ENCODE data around the gene CRYBG1.

CRYBG1 gene

DNA sequence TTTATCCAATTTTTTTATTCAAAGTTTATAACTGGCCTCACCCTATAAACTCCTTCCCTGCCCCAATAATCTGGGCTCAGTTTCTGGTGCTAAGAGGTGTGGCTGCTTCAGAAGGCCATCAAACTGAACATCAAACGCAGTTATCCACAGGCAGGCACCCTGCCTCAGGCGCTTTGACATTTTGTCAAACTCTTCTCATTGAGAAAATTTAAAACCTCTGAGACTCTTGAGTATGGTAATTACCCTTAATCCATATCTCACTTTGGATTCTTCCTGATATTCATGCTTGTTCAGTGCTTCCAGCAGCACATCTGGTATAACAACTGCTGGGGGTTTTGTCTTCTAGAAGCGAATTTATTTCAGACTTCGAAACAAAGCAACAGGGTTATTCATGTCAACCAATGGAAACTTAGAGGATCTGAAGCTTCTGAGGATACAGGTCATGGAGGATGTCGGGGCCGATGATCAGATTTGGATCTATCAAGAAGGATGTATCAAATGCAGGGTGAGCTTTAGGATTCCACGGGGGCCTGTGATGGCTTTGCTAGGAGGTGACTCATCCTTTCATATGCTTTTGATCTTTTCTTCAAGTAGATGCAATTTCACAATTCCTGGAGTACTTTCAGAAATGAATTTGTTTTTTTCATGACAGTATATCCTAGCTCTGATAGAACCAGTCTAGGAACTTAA lies 200.6 kb downstream of the CRYBG1 start:
- in situ Hi-C loops (cut with HindIII; ENCODE audit: low sequenced_read_pairs): no loop called here
- no peak overlapping the region for H3K4me3 ChIP-seq (ENCODE audit: low read depth, low read length)
- TF ChIP-seq, protein P1, sequence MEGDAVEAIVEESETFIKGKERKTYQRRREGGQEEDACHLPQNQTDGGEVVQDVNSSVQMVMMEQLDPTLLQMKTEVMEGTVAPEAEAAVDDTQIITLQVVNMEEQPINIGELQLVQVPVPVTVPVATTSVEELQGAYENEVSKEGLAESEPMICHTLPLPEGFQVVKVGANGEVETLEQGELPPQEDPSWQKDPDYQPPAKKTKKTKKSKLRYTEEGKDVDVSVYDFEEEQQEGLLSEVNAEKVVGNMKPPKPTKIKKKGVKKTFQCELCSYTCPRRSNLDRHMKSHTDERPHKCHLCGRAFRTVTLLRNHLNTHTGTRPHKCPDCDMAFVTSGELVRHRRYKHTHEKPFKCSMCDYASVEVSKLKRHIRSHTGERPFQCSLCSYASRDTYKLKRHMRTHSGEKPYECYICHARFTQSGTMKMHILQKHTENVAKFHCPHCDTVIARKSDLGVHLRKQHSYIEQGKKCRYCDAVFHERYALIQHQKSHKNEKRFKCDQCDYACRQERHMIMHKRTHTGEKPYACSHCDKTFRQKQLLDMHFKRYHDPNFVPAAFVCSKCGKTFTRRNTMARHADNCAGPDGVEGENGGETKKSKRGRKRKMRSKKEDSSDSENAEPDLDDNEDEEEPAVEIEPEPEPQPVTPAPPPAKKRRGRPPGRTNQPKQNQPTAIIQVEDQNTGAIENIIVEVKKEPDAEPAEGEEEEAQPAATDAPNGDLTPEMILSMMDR (IDR thresholded peaks at IDR 0.05; ENCODE audit: low read depth, low read length): no peak
- DNase-seq (ENCODE audit: low read depth, low spot score): peak; percentile 65

DNA sequence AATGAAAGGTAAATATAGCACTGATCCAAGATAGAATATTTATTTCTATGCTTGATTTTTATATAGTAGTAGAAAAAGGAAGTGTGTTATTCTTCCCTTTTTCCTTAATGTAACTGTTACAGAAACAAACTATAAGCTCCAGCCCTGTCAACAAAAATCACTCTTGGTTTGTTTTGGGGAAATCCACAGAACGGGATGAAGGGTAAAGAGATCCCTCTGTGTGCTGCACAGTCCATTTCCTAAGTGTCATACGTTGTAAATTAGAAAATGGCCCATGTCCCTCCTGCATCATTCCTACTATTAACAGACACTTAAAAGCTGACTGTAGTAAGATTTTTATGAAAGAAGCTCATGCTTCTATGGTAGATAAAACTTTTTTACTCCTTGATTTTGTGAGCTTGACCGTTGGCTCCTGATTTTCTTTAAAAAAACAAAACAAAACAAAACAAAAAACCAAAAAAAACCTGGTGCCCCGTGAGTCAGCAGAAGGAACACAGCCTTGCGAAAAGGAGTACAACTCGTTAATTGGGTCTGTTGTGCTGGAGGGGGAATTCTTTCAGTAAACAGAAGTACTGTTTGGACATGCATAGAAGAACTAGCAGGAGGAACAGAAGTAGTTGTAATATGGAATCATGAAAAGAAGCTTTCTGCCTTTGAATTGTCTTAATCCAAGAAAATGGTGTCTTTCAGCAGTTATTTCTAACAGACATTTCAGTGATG lies 201.3 kb downstream of the CRYBG1 start:
- H3K4me3 ChIP-seq (ENCODE audit: low read depth, low read length): no peak overlapping the region
- DNase-seq (ENCODE audit: low read depth, low spot score): no peak
- in situ Hi-C loops (cut with HindIII; ENCODE audit: low sequenced_read_pairs): no loop called here
- TF ChIP-seq, protein P1 (IDR thresholded peaks at IDR 0.05; ENCODE audit: low read depth, low read length): no peak

DNA sequence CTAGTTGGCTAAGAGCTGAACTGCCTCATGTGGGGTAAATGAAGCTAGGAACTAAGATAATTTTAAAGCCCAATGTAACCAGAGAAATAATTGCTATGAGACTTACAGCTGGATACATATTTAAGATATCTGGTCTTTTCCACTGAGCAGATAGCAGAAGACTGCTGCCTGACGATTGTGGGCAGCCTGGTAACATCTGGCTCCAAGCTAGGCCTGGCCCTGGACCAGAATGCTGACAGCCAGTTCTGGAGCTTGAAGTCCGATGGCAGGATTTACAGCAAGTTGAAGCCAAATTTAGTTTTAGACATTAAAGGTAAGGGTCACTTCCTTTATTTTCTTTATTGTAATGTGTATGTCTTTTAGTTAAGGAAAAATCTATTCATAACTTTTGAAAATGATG lies 203.1 kb downstream of the CRYBG1 start:
- TF ChIP-seq, protein P1 (IDR thresholded peaks at IDR 0.05; ENCODE audit: low read depth, low read length): no peak
- no peak overlapping the region for H3K4me3 ChIP-seq (ENCODE audit: low read depth, low read length)
- in situ Hi-C loops (cut with HindIII; ENCODE audit: low sequenced_read_pairs): no loop called here
- no peak for DNase-seq (ENCODE audit: low read depth, low spot score)

DNA sequence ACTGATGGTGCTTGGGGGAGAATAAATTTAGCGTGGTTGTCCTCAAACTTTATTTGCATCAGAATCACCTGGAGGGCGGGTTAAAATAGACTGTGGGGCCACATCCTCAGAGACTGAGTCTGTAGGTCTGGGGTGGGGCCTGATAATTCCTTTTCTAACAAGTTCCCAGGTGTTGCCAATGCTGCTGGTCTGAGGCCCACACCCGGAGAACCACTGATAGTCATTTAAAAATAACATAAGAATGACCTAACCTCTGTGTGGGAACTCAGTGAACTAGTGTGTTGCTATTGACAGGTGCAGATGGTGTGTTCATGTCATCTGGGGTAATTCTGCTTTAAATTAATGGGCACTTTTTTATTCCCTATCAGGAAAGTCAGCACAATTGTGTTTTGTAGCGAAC lies 204.0 kb downstream of the CRYBG1 start:
- TF ChIP-seq, protein P1 (IDR thresholded peaks at IDR 0.05; ENCODE audit: low read depth, low read length): no peak
- no peak overlapping the region for H3K4me3 ChIP-seq (ENCODE audit: low read depth, low read length)
- no peak for DNase-seq (ENCODE audit: low read depth, low spot score)
- in situ Hi-C loops (cut with HindIII; ENCODE audit: low sequenced_read_pairs): no loop called here

DNA sequence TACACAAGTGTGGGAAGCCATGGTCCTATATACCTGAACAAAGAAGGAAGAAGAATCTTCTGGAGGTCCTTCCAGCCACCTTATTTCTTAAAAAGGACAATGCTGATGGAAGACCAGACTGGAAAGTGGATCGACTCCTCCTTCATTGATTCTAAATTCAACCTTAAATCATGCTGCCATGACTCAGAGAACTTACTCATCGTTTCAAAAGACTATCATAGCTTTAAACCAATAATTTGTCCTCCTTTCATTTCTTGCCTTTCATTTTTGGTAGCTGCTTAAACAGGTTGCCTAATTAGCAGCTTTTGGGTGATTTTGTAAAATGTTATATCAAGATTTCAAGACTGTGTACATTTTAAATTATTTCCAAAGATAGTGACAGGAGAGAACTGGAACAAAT lies 208.0 kb downstream of the CRYBG1 start:
- H3K4me3 ChIP-seq (ENCODE audit: low read depth, low read length): no peak overlapping the region
- no peak for DNase-seq (ENCODE audit: low read depth, low spot score)
- in situ Hi-C loops (cut with HindIII; ENCODE audit: low sequenced_read_pairs): no loop called here
- TF ChIP-seq, protein P1 (IDR thresholded peaks at IDR 0.05; ENCODE audit: low read depth, low read length): no peak

DNA sequence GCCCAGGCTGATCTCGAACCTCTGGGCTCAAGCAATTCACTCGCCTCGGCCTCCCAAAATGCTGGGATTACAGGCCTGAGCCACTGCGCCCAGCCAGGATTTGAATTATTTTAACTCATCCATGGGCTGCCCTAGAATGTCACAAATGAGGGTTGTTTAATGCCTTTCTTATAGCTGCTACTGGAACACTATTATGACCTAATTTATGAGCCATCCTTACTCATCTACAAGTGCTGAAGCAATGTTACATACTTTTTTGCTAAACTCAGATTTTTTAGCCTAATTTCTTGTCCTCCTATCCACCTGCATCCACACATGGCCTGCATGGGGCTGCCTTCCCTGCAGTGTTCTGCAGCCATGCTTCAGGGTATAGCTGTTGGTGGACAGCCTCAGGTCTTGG lies 208.9 kb downstream of the CRYBG1 start:
- no peak overlapping the region for H3K4me3 ChIP-seq (ENCODE audit: low read depth, low read length)
- no peak for DNase-seq (ENCODE audit: low read depth, low spot score)
- in situ Hi-C loops (cut with HindIII; ENCODE audit: low sequenced_read_pairs): no loop called here
- TF ChIP-seq, protein P1 (IDR thresholded peaks at IDR 0.05; ENCODE audit: low read depth, low read length): no peak
